HL-60 (cell line): ENCODE measurements around the gene CHCHD3.

Experiments
- GABPA ChIP-seq: IDR thresholded peaks from 2 replicates; pipeline ENCODE4 v1.6.1; 2012; ENCODE audit warnings: low read depth
- POLR2AphosphoS5 ChIP-seq: IDR thresholded peaks from 2 replicates; pipeline ENCODE4 v1.6.1; 2012; ENCODE audit warnings: low read depth
- SPI1 ChIP-seq: IDR thresholded peaks from 2 replicates; pipeline ENCODE4 v1.6.1; 2012; ENCODE audit warnings: low read depth, mild to moderate bottlenecking, borderline replicate concordance
- TF ChIP-seq, protein P1 (sequence below): IDR thresholded peaks from one replicate; pipeline ENCODE4 v1.5.1; 2011; ENCODE audit warnings: low read length, control low read depth, inconsistent platforms; ENCODE audit not compliant: insufficient read depth
- TF ChIP-seq, protein P2 (sequence below): IDR thresholded peaks from 2 replicates; pipeline ENCODE4 v1.6.1; 2012; ENCODE audit warnings: low read depth; ENCODE audit not compliant: insufficient replicate concordance

DNA sequence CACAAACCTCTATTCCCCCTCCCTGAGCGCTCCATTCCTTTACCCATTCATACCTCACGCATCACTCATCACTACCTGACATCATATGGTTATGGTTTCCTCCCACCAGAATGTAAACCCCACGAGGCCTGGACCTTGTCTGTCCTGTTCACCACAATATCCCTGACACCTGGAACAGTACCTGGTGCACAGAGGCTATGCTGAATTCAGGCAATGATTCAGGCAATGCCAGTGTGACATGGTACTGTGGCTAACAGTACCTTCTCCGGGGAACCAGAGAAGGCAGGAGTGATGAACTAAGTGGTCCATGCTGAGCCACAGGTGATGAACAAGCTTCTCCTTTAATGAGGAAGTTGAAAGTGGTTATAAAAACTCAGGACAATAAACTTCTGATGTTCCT lies 303.1 kb downstream of the CHCHD3 start:
- TF ChIP-seq, protein P1, sequence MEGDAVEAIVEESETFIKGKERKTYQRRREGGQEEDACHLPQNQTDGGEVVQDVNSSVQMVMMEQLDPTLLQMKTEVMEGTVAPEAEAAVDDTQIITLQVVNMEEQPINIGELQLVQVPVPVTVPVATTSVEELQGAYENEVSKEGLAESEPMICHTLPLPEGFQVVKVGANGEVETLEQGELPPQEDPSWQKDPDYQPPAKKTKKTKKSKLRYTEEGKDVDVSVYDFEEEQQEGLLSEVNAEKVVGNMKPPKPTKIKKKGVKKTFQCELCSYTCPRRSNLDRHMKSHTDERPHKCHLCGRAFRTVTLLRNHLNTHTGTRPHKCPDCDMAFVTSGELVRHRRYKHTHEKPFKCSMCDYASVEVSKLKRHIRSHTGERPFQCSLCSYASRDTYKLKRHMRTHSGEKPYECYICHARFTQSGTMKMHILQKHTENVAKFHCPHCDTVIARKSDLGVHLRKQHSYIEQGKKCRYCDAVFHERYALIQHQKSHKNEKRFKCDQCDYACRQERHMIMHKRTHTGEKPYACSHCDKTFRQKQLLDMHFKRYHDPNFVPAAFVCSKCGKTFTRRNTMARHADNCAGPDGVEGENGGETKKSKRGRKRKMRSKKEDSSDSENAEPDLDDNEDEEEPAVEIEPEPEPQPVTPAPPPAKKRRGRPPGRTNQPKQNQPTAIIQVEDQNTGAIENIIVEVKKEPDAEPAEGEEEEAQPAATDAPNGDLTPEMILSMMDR = no peak
- TF ChIP-seq POLR2AphosphoS5 = no peak
- no peak for TF ChIP-seq SPI1
- TF ChIP-seq, protein P2, sequence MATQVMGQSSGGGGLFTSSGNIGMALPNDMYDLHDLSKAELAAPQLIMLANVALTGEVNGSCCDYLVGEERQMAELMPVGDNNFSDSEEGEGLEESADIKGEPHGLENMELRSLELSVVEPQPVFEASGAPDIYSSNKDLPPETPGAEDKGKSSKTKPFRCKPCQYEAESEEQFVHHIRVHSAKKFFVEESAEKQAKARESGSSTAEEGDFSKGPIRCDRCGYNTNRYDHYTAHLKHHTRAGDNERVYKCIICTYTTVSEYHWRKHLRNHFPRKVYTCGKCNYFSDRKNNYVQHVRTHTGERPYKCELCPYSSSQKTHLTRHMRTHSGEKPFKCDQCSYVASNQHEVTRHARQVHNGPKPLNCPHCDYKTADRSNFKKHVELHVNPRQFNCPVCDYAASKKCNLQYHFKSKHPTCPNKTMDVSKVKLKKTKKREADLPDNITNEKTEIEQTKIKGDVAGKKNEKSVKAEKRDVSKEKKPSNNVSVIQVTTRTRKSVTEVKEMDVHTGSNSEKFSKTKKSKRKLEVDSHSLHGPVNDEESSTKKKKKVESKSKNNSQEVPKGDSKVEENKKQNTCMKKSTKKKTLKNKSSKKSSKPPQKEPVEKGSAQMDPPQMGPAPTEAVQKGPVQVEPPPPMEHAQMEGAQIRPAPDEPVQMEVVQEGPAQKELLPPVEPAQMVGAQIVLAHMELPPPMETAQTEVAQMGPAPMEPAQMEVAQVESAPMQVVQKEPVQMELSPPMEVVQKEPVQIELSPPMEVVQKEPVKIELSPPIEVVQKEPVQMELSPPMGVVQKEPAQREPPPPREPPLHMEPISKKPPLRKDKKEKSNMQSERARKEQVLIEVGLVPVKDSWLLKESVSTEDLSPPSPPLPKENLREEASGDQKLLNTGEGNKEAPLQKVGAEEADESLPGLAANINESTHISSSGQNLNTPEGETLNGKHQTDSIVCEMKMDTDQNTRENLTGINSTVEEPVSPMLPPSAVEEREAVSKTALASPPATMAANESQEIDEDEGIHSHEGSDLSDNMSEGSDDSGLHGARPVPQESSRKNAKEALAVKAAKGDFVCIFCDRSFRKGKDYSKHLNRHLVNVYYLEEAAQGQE = no peak
- no peak for TF ChIP-seq GABPA
